ENCODE results near the gene SELENOT. TPM values are rescaled to one million over a fixed set of nuclear protein-coding genes. Genes with fewer than 3 reads are reported as not detected.
"Not testable (repeated sequence)": the region's sequence is repeated elsewhere in the genome, so short reads cannot be mapped to it uniquely, and the experiment has no call there.

SELENOT gene
- total RNA-seq, 2 experiments from 2014 or later, result 99.8 to 104 TPM

DNA sequence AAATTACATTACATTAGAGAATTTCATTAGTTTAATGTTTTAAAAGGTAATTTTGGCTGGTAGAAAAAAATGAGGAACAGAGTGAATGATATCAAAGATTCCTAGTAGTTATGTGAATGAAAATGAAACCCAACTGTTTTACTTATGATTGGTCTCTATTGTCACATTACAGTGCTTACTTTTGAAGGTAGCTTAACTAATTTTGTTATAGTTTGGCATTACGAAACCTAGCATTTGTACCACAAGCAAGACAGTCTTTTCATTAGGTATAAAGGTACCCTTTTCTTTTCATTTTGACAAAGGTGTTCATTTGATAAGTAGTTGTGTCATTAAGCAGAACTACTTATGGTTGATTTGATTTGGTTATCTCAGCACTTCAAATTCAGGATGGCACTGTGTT is 6.9 kb downstream of the SELENOT start:
- peaks cover 54% of the 10 kb centered on the region for H3K36me3 Mint-ChIP-seq (ENCODE audit: low read depth)
- H3K27ac Mint-ChIP-seq, result no peak overlapping the region
- ATAC-seq, result no peak
- H3K9me3 Mint-ChIP-seq (ENCODE audit: insufficient read depth), result no peaks in the 10 kb centered on the region
- H3K4me1 Mint-ChIP-seq (ENCODE audit: low read depth), result peaks cover 67% of the 10 kb centered on the region
- CTCF ChIA-PET, result no interaction called here
- no peak overlapping the region for H3K4me3 Mint-ChIP-seq
- POLR2A ChIA-PET, result interaction anchor here (1.2 kb wide), 1 partner anchor 64 kb away, joined by 4 read pairs; the partner anchor contains the start of genes EIF2A and SERP1
- no peaks in the 10 kb centered on the region for H3K27me3 Mint-ChIP-seq (ENCODE audit: low read depth)
- DNase-seq, result no peak

DNA sequence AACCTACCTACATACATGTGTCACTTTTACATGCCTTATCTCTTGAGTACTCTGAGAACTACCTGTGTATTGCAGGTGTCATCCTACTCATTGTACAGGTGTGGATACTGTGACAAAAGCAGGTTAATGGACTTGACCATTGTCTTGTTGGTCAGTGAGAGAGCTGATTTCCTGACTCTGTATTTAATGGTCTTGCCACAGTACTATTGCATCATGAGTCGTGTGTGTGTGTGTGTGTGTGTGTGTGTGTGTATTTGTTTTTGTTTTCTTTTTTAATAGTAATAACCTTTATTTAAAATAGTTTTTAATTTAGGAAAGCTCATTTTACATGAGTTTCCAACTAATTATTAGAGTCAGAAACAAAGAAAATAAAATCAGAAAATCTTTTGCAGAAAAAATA is 7.7 kb downstream of the SELENOT start:
- no peak for DNase-seq
- no peak overlapping the region for H3K4me3 Mint-ChIP-seq
- no peak overlapping the region for H3K27ac Mint-ChIP-seq
- no peaks in the 10 kb centered on the region for H3K27me3 Mint-ChIP-seq (ENCODE audit: low read depth)
- H3K9me3 Mint-ChIP-seq (ENCODE audit: insufficient read depth), result no peaks in the 10 kb centered on the region
- POLR2A ChIA-PET, result interaction anchor here (0.7 to 2.0 kb wide), 2 partner anchors 8 to 67 kb away, joined by 4 to 11 read pairs; partner anchors contain the start of gene SELENOT
- peaks cover 53% of the 10 kb centered on the region for H3K36me3 Mint-ChIP-seq (ENCODE audit: low read depth)
- no peak for ATAC-seq
- H3K4me1 Mint-ChIP-seq (ENCODE audit: low read depth), result peaks cover 62% of the 10 kb centered on the region
- CTCF ChIA-PET, result no interaction called here

DNA sequence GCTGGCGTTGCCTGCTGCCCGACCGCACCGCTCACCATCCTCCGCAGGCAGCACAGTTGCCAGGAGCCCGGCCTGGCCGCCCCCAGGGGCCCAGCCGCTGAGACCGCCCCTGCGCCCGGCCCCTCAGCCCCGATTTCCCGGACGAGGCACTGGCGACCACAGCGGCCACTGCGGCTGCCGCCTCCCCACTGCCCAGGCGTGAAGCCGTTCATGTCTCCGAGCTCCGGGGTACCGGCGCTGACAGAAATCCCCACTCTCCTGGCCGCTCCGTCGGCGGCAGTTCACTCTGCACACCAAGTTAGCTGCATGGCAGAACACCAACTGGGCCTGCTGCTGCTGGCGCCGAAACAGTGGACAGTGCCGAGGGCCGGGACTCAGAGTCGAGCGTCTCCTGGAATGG is 8.5 kb downstream of the SELENOT start:
- Mint-ChIP-seq H3K9me3 (ENCODE audit: insufficient read depth) (peaks cover under 1% of the 10 kb centered on the region), H3K36me3 (ENCODE audit: low read depth) (peaks cover 47% of the 10 kb centered on the region), H3K27me3 (ENCODE audit: low read depth) (no peaks in the 10 kb centered on the region), H3K27ac (no peak overlapping the region), H3K4me1 (ENCODE audit: low read depth) (peaks cover 56% of the 10 kb centered on the region), H3K4me3 (no peak overlapping the region)
- CTCF ChIA-PET, result no interaction called here
- POLR2A ChIA-PET, result interaction anchor here (0.6 to 2.0 kb wide), 2 partner anchors 9 to 13 kb away, joined by 10 to 11 read pairs; partner anchors contain the start of gene SELENOT
- DNase-seq (no peak), ATAC-seq (no peak)

DNA sequence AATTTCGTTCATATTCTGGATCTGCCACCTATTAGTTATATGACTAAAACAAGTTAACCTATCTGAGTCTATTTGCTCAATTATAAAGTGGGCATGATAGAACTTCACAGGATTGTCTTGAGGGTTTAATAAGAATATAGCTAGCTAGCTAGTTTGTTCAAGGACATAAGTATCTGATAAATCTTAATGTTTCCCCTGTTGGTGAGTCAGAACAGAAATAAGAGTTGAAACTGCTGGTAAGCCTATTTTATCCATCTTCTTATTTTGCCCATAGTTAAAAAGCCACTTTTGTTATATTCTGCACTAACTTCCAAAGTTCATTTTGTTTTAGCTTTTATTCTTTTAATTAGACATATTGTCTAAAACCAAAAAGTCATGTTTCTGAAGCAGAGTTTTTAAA is 9.4 kb downstream of the SELENOT start:
- DNase-seq, result no peak
- no peaks in the 10 kb centered on the region for H3K27me3 Mint-ChIP-seq (ENCODE audit: low read depth)
- peaks cover 50% of the 10 kb centered on the region for H3K4me1 Mint-ChIP-seq (ENCODE audit: low read depth)
- ATAC-seq, result no peak
- no peak overlapping the region for H3K4me3 Mint-ChIP-seq
- CTCF ChIA-PET, result interaction anchor here (0.8 to 1.1 kb wide), 2 partner anchors 10 to 23 kb away, joined by 3 to 4 read pairs; partner anchors contain the start of gene SELENOT
- H3K27ac Mint-ChIP-seq, result no peak overlapping the region
- H3K36me3 Mint-ChIP-seq (ENCODE audit: low read depth), result peaks cover 44% of the 10 kb centered on the region
- POLR2A ChIA-PET, result interaction anchor here (2.0 kb wide), 1 partner anchor 9 kb away, joined by 11 read pairs; the partner anchor contains the start of gene SELENOT
- H3K9me3 Mint-ChIP-seq (ENCODE audit: insufficient read depth), result peaks cover 5% of the 10 kb centered on the region

DNA sequence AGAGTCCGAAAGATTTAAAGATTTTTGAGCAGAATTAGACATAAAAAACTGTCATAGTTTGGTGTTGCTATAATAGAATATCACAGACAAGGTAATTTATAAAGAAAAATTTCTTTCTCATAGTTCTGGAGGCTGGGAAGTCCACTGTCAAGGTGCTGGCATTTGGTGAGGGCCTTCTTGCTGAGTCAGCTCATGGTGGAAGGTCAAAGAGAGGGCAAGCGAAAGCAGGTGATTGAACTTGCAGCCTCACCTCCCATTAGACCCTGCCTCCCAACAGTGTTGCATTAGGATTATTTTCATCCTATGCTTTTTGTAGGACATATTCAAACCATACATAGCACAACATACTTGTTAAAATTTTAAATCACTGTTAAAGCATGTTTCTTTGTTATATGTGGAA is 9.9 kb downstream of the SELENOT start:
- Mint-ChIP-seq H3K36me3 (ENCODE audit: low read depth) (peaks cover 41% of the 10 kb centered on the region), H3K27me3 (ENCODE audit: low read depth) (no peaks in the 10 kb centered on the region), H3K9me3 (ENCODE audit: insufficient read depth) (peaks cover 5% of the 10 kb centered on the region), H3K27ac (peak overlapping the region; percentile 7), H3K4me3 (no peak overlapping the region), H3K4me1 (ENCODE audit: low read depth) (peaks cover 45% of the 10 kb centered on the region)
- no peak for ATAC-seq
- POLR2A ChIA-PET, result interaction anchor here (1.2 to 2.0 kb wide), 2 partner anchors 10 kb away, joined by 3 to 11 read pairs; partner anchors contain the start of gene SELENOT
- DNase-seq, result no peak
- CTCF ChIA-PET, result interaction anchor here (0.8 to 1.1 kb wide), 2 partner anchors 10 to 23 kb away, joined by 3 to 4 read pairs; partner anchors contain the start of gene SELENOT

DNA sequence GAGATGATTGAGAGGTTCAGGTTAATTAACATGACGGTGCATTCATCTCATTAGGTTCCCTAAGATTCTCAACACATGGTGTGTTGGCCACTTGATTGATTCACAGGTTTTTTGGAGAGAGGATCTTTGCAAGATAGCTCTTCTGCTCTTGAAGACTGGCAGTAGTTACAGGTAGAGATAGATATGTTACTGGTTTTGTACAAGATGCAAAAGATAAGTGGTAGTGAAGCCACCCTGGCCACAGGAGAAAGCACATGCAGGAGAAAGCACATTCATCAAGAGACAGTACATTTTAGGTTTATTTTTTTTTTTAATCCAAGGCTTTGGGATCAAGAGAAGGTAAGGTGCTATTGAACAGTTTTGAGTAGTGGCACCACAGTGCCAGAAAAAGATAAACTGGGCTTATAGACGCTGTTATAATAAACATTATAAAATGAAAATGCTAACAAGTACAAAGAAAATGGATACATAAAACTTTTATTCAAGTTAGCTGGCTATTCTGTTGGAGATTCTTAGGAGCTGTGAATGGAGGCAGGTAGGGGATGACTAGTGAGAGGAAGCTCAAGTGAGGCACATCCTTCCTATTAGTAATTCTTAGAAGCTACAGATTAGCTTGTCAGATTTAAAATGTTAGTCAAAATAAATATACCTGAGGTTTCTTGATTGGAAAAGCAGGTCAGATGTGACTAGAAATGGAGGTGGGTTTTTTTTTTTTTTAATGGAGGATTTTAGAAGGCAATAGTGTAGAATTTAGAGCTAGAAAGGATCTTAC is 10.8 kb downstream of the SELENOT start:
- Mint-ChIP-seq H3K9me3 (ENCODE audit: insufficient read depth) (peaks cover 5% of the 10 kb centered on the region), H3K36me3 (ENCODE audit: low read depth) (peaks cover 48% of the 10 kb centered on the region), H3K27ac (peak overlapping the region; percentile 59), H3K27me3 (ENCODE audit: low read depth) (no peaks in the 10 kb centered on the region), H3K4me1 (ENCODE audit: low read depth) (peaks cover 42% of the 10 kb centered on the region), H3K4me3 (no peak overlapping the region)
- POLR2A ChIA-PET, result interaction anchor here (1.2 kb wide), 1 partner anchor 11 kb away, joined by 3 read pairs; the partner anchor contains the start of gene SELENOT
- no peak for DNase-seq
- CTCF ChIA-PET, result no interaction called here
- ATAC-seq, result no peak

DNA sequence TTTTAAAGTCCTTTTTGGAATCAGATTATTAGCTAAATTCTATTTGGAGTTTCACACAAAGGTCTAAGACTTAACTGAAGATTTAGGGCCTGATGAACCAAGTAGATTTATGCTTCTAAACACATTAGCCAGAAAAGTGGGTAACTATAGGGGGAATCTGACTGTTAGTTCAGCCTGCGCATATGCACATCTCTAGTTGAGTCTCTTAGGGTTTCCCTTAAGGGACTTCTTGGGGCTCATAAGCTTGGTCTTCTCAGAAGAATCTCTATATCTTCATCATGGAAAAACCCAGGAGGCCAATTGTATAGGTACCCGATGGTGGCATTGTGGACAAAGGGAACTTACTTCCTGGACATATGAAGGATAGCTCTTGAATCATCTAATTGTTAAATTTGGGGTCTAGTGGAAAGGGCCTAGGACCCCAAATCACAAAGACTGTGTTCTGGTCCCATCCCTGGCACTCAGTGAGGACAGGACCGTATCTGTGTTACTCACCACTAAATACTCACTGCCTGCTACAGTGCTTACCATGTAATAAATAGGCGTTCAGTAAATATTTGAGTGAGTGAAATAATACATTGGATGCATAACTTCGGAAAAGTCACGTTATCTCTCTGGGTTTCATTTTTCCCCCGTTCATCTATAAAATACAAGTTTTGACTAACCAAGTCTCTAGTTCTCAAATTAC is 17.0 kb downstream of the SELENOT start:
- H3K27me3 Mint-ChIP-seq (ENCODE audit: low read depth), result no peaks in the 10 kb centered on the region
- POLR2A ChIA-PET, result interaction anchor here (1.2 kb wide), 1 partner anchor 17 kb away, joined by 3 read pairs; the partner anchor contains the start of gene SELENOT
- H3K4me1 Mint-ChIP-seq (ENCODE audit: low read depth), result peaks cover 22% of the 10 kb centered on the region
- CTCF ChIA-PET, result no interaction called here
- DNase-seq, result no peak
- H3K27ac Mint-ChIP-seq, result no peak overlapping the region
- ATAC-seq, result no peak
- peaks cover 31% of the 10 kb centered on the region for H3K36me3 Mint-ChIP-seq (ENCODE audit: low read depth)
- no peak overlapping the region for H3K4me3 Mint-ChIP-seq
- peaks cover 5% of the 10 kb centered on the region for H3K9me3 Mint-ChIP-seq (ENCODE audit: insufficient read depth)

DNA sequence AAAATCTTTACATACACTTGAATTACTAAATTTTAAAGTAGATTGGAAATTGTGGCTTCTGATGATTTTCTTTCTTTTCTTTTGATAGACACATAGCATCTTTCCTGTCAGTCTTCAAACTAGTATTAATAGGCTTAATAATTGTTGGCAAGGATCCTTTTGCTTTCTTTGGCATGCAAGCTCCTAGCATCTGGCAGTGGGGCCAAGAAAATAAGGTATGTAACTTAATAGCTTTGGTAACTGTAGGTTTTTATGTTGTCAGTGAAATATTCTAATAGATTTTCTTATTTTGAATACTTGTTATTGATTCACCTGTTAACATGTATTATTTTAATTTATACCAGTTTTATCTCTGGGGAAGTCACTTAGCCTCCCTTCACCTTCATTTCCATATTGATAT is 19.8 kb downstream of the SELENOT start:
- ATAC-seq, CTCF ChIA-PET, POLR2A ChIA-PET: not testable (repeated sequence)

DNA sequence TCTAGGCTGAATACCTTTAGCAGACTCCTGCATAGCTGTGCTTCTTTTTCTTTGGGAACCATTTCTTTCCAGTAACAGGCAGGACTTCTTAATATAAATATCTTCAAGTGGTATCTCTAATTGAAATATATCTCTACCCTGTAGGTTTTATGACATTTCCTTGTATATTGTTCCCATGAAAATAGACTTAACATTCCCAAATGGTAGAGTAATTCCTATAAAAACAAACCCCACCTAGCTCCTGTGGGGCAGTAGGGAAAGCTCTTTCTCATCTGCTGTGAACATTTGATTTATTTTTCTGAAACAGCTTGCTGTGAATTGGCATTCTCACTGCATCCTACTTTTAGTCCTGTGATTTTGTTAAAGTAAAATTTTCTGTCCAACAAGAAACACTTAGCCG is 20.8 kb downstream of the SELENOT start:
- ChIA-PET CTCF (no interaction called here), POLR2A (no interaction called here)
- Mint-ChIP-seq H3K4me1 (ENCODE audit: low read depth) (peaks cover 16% of the 10 kb centered on the region), H3K27me3 (ENCODE audit: low read depth) (no peaks in the 10 kb centered on the region), H3K27ac (no peak overlapping the region), H3K4me3 (no peak overlapping the region), H3K36me3 (ENCODE audit: low read depth) (peaks cover 35% of the 10 kb centered on the region), H3K9me3 (ENCODE audit: insufficient read depth) (no peaks in the 10 kb centered on the region)
- DNase-seq (no peak), ATAC-seq (no peak)

More for the DNA sequence above, 19.8 kb downstream of the SELENOT start:
- not testable (repeated sequence) for H3K27ac Mint-ChIP-seq; H3K9me3 Mint-ChIP-seq (ENCODE audit: insufficient read depth); DNase-seq; H3K27me3 Mint-ChIP-seq (ENCODE audit: low read depth); H3K4me3 Mint-ChIP-seq
- H3K4me1 Mint-ChIP-seq (ENCODE audit: low read depth), result peaks cover 18% of the 10 kb centered on the region
- peaks cover 42% of the 10 kb centered on the region for H3K36me3 Mint-ChIP-seq (ENCODE audit: low read depth)

DNA sequence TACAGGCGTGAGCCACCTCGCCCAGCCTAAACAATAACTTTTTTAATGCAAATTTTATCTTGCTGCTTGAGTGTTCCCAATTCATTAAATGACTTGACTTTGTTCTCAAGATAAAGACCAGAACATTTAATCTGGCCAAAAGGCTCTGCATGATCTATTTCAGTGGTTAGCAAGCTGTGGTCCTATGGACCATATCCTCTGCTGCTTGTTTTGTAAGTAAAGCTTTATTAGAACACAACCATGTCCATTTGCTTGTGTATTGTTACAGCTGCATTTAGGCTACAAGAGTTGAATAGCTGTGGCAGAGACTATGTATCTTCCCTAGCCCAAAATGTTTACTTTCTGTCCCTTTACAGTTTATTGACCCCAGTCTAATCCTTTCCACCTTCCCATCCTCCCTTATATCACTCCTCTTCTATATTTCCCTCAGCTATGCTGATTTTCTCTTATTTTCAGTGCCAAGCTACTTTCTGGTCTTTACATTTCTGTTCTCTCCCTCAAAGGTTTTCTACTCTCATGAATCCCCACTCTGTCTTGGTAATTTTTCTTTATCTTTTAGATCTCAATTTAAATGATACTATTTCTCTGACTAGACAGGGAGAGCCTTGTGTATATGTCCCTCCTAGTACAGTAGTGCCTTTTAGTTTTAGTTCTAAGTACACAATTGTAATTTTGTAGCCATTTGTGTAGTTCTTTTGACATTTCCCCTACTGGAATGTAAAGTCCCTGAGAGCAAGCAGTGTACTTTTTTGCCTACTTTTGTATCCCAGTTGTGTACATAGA is 23.2 kb downstream of the SELENOT start:
- Mint-ChIP-seq H3K36me3 (ENCODE audit: low read depth) (peaks cover 44% of the 10 kb centered on the region), H3K4me1 (ENCODE audit: low read depth) (peaks cover 9% of the 10 kb centered on the region), H3K9me3 (ENCODE audit: insufficient read depth) (no peaks in the 10 kb centered on the region), H3K27me3 (ENCODE audit: low read depth) (no peaks in the 10 kb centered on the region), H3K27ac (no peak overlapping the region), H3K4me3 (no peak overlapping the region)
- ChIA-PET POLR2A (no interaction called here), CTCF (no interaction called here)
- ATAC-seq (no peak), DNase-seq (no peak)

DNA sequence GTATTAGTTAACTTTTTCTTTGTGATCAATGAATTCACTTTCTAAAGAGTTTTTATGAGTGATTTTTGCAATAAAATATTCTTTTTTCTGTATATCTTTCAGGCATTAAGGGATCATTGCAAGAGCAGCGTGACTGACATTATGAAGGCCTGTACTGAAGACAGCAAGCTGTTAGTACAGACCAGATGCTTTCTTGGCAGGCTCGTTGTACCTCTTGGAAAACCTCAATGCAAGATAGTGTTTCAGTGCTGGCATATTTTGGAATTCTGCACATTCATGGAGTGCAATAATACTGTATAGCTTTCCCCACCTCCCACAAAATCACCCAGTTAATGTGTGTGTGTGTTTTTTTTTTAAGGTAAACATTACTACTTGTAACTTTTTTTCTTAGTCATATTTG is 24.4 kb downstream of the SELENOT start:
- ChIA-PET POLR2A (no interaction called here), CTCF (no interaction called here)
- no peaks in the 10 kb centered on the region for H3K27me3 Mint-ChIP-seq (ENCODE audit: low read depth)
- no peak overlapping the region for H3K27ac Mint-ChIP-seq
- peaks cover 48% of the 10 kb centered on the region for H3K36me3 Mint-ChIP-seq (ENCODE audit: low read depth)
- no peaks in the 10 kb centered on the region for H3K9me3 Mint-ChIP-seq (ENCODE audit: insufficient read depth)
- no peak for ATAC-seq
- no peak for DNase-seq
- H3K4me3 Mint-ChIP-seq, result no peak overlapping the region
- peaks cover 2% of the 10 kb centered on the region for H3K4me1 Mint-ChIP-seq (ENCODE audit: low read depth)
